Brain microvascular endothelial cell (primary cell): ENCODE data around the gene PPP2R3C.

Experiments
- DNase-seq: peaks from one replicate; pipeline ENCODE4 v3.0.0-alpha.2; 2020
- H3K27ac ChIP-seq: fragments of 250-450 bp; sonication (Bioruptor Pico); 2 replicates; pipeline ENCODE4 v1.5.1; 2020; ENCODE audit warnings: mild to moderate bottlenecking, moderate library complexity
- H3K27me3 ChIP-seq: fragments of 250-450 bp; sonication (Bioruptor Pico); replicated peaks from 2 replicates; pipeline ENCODE4 v1.5.1; 2020; ENCODE audit warnings: mild to moderate bottlenecking
- H3K36me3 ChIP-seq: fragments of 250-450 bp; sonication (Bioruptor Pico); replicated peaks from 2 replicates; pipeline ENCODE4 v1.5.1; 2020; ENCODE audit warnings: mild to moderate bottlenecking
- H3K4me3 ChIP-seq: 2 replicates; pipeline ENCODE4 v1.5.1; 2011; ENCODE audit warnings: low read depth, mild to moderate bottlenecking, control low read depth, low read length, moderate library complexity
- in situ Hi-C: cut with HindIII; loops from 2 replicates; pipeline ENCODE4 v1.10.0; 2017; ENCODE audit warnings: low sequenced_read_pairs, low pct_ligation_motif_present
- TF ChIP-seq, protein P1 (sequence below): IDR thresholded peaks from 2 replicates; pipeline ENCODE4 v1.5.1; 2011; ENCODE audit warnings: low read depth, mild to moderate bottlenecking, moderate library complexity, low read length, control low read depth, inconsistent platforms; ENCODE audit errors: missing control alignments

Gene PPP2R3C

DNA sequence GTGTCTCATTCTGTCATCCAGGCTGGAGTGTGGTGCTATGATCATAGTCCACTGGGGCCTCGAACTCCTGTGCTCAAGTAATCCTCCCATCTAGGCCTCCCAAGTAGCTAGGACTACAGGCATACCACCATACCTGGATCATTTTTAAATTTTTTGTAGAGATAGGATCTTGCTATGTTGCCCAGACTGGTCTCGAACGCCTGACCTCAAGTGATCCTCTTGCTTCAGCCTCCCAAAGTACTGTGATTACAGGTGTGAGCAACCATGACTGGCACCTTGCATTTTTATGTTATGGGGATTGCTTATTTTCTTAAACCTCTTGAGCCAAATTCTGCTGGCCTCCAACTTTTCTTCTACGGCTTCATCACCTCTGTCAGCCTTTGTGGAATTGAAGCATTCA, 27.4 kb upstream of the PPP2R3C start:
- Histone ChIP-seq H3K27ac (no peak overlapping the region), H3K36me3 (peaks cover 4% of the 10 kb centered on the region), H3K27me3 (no peaks in the 10 kb centered on the region), H3K4me3 (no peak overlapping the region)
- TF ChIP-seq, protein P1, sequence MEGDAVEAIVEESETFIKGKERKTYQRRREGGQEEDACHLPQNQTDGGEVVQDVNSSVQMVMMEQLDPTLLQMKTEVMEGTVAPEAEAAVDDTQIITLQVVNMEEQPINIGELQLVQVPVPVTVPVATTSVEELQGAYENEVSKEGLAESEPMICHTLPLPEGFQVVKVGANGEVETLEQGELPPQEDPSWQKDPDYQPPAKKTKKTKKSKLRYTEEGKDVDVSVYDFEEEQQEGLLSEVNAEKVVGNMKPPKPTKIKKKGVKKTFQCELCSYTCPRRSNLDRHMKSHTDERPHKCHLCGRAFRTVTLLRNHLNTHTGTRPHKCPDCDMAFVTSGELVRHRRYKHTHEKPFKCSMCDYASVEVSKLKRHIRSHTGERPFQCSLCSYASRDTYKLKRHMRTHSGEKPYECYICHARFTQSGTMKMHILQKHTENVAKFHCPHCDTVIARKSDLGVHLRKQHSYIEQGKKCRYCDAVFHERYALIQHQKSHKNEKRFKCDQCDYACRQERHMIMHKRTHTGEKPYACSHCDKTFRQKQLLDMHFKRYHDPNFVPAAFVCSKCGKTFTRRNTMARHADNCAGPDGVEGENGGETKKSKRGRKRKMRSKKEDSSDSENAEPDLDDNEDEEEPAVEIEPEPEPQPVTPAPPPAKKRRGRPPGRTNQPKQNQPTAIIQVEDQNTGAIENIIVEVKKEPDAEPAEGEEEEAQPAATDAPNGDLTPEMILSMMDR = no peak
- DNase-seq = no peak
- in situ Hi-C loops = no loop called here

DNA sequence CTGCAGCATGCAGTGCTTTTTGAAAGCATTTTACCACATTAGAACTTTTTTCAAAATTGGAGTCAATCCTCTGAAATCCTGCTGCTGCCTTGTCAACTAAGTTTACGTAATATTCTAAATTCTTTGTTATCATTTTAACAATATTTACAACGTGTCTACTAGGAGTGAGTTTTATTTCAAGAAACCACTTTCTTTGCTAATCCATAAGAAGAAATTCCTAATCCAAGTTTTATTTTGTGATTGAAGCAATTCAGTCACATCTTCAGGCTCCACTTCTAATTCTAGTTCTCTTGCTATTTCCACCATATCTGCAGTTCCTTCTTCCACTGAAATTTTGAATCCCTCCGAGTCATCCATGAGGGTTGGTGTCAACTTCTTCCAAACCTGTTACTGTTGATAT, 25.9 kb upstream of the PPP2R3C start:
- in situ Hi-C loops = no loop called here
- Histone ChIP-seq H3K4me3 (no peak overlapping the region), H3K27me3 (no peaks in the 10 kb centered on the region), H3K27ac (no peak overlapping the region), H3K36me3 (peaks cover 4% of the 10 kb centered on the region)
- TF ChIP-seq, protein P1 = no peak
- no peak for DNase-seq

DNA sequence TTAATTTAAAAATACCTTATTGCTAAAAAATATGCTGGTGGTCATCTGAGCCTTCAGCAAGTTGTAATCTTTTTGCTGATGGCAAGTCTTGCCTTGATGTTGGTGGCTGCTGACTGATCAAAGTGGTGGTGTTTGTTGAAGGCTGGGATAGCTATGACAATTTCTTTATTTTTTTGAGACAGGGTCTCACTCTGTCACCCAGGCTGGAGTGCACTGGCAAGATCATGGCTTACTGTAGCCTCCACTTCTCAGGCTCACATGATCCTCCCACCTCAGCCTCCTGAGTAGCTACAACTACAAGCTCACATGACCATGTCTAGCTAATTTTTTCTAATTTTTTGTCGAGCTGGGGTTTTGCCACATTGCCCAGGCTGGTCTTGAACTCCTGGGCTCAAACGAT, 25.4 kb upstream of the PPP2R3C start:
- Histone ChIP-seq H3K27ac (no peak overlapping the region), H3K27me3 (no peaks in the 10 kb centered on the region), H3K4me3 (no peak overlapping the region), H3K36me3 (peaks cover 4% of the 10 kb centered on the region)
- in situ Hi-C loops = no loop called here
- TF ChIP-seq, protein P1 = no peak
- DNase-seq = no peak

DNA sequence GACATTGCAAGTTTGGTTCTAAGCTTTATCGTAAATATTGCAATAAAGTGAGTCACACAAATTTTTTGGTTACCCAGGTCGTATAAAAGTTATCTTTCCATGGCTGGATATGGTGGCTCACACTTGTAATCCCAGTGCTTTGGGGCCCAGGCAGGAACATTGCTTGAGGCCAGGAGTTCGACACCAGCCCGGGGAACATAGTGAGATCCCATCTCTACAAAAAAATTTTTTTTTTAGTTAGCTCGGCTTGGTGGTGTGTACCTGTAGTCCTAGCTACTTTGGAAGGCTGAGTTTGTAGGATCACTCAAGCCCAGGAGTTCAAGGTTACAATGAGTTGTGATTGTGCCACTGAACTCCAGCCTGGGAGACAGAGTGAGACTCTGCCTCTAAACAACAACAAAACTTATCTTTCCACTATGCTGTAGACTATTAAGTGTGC, 24.9 kb upstream of the PPP2R3C start:
- in situ Hi-C loops = no loop called here
- TF ChIP-seq, protein P1 = no peak
- DNase-seq = no peak
- H3K27me3 ChIP-seq = no peaks in the 10 kb centered on the region
- H3K36me3 ChIP-seq = peaks cover 4% of the 10 kb centered on the region
- no peak overlapping the region for H3K27ac ChIP-seq
- no peak overlapping the region for H3K4me3 ChIP-seq

DNA sequence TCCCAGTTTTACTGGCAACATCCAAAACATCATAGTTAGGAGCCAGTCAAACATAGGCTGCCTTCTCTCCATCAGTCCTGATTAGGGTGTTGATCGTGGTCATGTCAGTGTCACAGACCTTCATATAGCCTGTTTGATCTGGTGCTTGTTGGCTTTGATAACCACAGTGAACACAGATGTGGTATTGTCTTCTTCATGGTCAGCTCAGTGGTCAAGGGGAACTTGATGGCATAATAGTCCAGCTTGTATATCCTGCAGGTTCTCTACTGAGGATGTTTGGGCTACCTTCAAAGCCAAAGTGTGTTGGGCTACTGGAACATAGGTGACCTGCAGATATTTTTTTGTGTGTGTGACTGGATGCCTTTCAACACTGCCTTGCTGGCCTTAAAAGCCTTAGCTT, 22.2 kb upstream of the PPP2R3C start:
- TF ChIP-seq, protein P1 = no peak
- H3K27me3 ChIP-seq = no peaks in the 10 kb centered on the region
- in situ Hi-C loops = no loop called here

More for the DNA sequence above, 22.2 kb upstream of the PPP2R3C start:
- no peak for DNase-seq
- Histone ChIP-seq H3K36me3 (no peaks in the 10 kb centered on the region), H3K4me3 (no peak overlapping the region), H3K27ac (no peak overlapping the region)
